CD4-positive, alpha-beta T cell treated with Interleukin-21 for 1 hour (primary cell): Measurements from ENCODE around the gene ABCG5.

Experiments used
- DNase-seq: peaks from one replicate; pipeline ENCODE4 v3.0.0-alpha.2; 2020

Gene ABCG5

GRCh38 chr2:43838560-43839267 lies at the start of gene ABCG5, which contains the start of gene ABCG8:
Gene ABCG5 (minus strand): TSS chr2:43838839. CDS start chr2:43838679, 160 bp downstream.
Gene ABCG8 (plus strand): TSS chr2:43838971. CDS start chr2:43839054, 83 bp downstream.
- no peak for DNase-seq

- no peak for DNase-seq
These were observed 48.5 kb upstream of the ABCG5 start for GRCh38 chr2:43887176-43887575.

DNA sequence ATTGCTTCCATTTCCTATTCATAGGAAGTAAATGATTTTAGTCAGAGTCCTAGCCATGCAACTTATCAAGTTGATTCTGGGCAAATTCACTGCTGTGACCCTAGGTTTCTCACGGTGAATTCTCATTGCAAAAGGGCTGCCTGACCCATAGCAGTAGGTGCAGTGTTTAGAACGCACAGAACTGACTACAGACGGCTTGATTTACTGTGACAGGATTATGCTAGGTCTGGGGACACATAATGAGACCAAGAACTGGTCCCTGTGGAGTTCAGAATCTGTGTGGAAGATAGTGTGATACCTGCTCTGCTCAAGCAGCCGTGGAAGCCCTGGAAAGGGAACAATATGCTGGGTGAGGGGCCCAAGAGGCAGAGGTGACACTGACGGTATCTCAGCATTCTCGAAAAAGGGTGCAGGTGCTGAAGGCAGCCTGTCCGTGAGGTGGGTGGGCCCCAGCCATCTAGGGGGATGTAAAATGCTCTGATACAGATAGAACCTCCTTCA lies 46.5 kb upstream of the ABCG5 start:
- DNase-seq: no peak

- DNase-seq: no peak
These were observed 46.0 kb upstream of the ABCG5 start for GRCh38 chr2:43884689-43885088.

- DNase-seq: no peak
These were observed 43.7 kb upstream of the ABCG5 start for GRCh38 chr2:43882312-43882711.

GRCh38 chr2:43880952-43881351 lies 42.3 kb upstream of the ABCG5 start:
- no peak for DNase-seq

DNA sequence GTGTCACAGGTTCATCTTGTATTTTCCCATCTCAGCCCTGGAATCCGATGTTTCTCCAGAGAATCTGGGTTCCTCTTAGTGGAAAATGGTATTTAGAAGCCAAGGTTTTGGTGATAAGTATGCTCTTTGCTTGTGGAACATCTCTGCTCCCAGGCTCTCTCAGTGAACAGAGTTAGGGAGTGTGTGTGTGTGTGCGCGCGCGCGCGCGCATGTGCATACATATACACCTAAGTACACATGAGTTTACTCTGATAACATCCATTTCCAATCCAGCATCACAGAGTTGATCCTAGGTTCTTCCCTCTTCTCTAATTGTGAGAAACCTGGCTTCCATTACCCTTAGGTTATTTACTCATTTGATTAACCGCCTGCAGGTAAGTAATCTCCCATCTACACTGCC lies 41.8 kb upstream of the ABCG5 start:
- DNase-seq: no peak

GRCh38 chr2:43879261-43879660 lies 40.6 kb upstream of the ABCG5 start:
- DNase-seq: no peak

- DNase-seq: peak; percentile 54
These were observed 39.3 kb upstream of the ABCG5 start for GRCh38 chr2:43877782-43878464.

DNA sequence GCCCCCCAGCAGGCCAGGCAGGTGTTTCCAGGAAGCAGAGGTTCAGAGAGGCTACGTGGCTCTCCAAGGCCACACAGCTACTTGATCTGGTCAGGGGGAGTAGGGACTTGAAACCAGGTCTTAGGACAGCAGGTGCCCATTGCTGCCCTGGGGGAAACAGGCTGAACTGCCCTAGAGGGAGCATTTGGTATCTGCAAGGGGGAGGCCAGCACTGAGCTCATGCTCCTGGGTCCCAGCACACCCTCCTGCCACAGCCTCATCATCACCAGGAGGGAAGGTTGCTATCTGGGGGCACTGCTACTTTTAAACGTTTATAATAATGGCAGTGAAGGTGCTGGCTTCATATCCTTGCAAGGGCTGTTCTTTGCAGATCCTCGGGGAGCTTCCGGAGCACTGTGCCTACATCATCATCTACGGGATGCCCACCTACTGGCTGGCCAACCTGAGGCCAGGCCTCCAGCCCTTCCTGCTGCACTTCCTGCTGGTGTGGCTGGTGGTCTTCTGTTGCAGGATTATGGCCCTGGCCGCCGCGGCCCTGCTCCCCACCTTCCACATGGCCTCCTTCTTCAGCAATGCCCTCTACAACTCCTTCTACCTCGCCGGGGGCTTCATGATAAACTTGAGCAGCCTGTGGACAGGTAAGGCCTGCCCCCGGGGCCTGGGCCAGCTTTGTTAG lies 36.3 kb upstream of the ABCG5 start:
- DNase-seq: no peak

GRCh38 chr2:43872151-43872550 lies 33.5 kb upstream of the ABCG5 start:
- DNase-seq: no peak

DNA sequence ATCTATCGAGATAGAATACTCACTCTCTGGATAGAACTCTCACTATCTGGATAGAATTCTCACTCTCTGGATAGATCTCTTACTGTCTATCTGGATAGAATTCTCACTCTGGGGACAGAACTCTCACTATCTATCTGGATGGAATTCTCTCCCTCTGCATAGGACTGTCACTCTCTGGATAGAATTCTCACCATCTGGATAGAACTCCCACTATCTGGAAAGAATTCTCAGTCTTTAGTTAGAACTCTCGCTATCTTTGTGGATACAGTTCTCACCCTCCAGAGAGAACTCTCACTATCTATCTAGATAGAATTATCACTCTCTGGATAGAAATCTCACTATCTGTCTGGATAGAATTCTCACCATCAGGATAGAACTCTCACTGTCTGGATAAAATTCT lies 16.7 kb upstream of the ABCG5 start:
- DNase-seq: no peak

DNA sequence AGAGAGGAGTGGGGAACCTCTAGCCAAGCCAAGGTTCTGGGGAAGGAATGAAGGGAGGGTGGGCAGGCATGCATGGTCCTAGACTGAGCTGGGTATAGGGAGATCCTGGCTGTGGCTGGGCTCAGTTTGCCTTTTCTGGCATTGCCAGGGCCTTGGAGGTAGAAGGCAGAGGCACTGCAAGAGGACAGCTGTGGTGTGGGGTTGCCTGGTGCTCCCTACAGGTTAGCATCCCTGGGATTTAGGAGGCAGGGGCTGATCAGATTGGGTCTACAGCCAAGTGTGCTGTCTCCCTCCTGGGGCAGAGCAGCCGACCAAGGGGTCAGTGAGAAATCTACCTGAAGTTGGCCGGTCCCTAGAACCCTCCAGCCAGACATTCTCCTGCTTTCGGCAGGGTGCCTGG lies 16.0 kb upstream of the ABCG5 start:
- DNase-seq: no peak

DNA sequence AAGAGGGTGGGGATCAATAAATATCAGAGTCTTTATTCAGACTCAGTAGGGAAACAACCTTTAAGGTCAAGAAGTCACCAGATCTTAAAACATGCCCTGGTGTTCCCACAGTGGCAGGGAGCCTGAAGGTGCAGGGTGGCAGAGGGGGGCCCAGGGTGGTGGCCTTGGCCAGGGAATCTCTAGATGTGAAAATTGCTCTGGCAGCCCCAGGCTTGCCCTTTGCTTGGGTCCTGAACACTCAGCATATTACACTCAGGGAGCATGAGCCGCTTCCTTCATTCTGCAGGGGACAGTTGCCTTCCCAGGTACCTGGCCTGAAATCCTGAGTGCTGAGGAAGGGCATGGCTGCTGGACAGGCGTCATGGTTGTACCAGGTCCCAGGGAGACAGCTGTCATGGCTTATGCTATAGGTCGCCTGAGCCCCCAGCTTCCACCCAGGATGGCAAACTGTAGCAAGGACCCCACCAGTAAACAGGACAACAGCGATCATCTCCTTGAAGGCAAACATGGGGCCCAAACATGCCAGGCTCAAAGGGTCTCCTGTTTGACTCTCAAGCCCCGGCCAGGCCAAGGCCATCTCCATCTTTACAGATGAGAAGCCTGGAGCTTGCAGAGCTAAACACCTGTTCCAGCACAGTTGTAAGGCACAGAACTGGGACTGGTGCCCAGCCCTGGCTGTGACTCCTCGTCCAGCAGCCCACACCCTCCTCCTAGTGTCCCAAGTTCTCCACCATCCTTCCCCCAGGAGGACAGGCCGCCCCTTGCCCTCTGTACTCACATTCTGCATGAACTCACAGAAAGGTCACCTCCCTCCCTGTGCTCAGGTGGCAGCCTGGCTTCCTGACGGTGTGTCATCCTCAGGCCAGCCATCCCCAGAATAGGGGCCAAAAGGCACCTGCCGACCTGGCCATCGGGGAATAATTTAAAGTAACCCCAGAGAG lies 14.8 kb upstream of the ABCG5 start:
- DNase-seq: no peak

GRCh38 chr2:43852196-43852730 lies 13.6 kb upstream of the ABCG5 start:
- no peak for DNase-seq

GRCh38 chr2:43851011-43851980 lies 12.7 kb upstream of the ABCG5 start:
- DNase-seq: no peak

DNA sequence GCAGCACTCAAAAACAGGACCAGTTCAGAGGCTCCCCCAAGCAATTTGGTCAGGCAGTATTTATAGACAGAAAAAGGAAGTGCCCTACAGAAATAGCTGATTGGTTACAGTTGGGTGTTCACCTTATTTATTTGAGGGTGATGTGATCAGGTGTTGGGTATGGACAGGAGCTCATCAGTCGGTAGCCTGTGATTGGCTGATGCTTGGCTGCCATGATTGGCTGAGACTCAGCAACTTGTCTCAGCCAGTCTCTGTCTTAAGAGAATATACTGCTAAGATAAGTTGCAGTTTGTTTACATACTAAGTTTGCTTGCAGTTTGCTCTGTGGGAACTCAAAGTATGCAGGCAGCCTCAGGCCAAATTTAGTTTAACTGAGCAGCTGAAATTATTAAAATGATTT lies 9.6 kb upstream of the ABCG5 start:
- DNase-seq: no peak

DNA sequence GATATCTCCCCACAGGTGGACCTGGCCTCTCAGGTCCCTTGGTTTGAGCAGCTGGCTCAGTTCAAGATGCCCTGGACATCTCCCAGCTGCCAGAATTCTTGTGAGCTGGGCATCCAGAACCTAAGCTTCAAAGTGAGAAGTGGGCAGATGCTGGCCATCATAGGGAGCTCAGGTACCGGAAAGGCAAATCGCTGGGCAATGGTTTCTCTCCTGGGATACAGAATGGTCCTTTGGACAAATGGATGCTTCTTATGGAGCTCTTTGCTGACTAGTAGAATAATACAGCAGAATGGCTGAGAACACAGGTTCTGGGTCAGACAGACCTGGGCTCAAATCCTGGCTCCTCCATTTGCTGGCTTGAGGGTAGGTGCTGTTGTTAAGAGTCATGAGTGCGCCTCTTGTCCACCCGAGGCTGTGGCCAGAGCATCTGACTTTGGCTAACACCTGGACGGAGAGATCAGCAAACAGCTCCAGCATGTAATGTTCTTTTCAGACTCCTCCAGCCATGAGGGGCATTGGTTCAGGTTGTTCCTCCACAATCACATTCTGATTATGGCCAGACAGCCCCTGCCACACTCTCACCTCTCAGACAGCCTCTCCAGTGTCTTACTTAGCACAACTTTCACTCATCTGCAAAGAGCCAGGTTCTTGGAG lies 7.6 kb upstream of the ABCG5 start:
- no peak for DNase-seq

GRCh38 chr2:43845181-43845580 lies 6.5 kb upstream of the ABCG5 start:
- DNase-seq: no peak

GRCh38 chr2:43842866-43843226 lies 4.2 kb upstream of the ABCG5 start:
- DNase-seq: no peak
